ENCODE measurements around the gene CALD1.

CALD1 gene

GRCh38 chr7:134741907-134742635 lies 37.4 kb upstream of the CALD1 start:
- peak overlapping the region; percentile 84 for H3K27ac ChIP-seq (ENCODE audit: low read depth, low read length, severe bottlenecking)
- 15 to 56% methylated on average over 1 to 2 of the region's 3 CpGs for WGBS, 2 experiments (ENCODE audit: insufficient coverage in 2 of 2)
- H3K36me3 ChIP-seq (ENCODE audit: control insufficient read depth, insufficient read depth, low read length) = no peaks in the 10 kb centered on the region
- no peak overlapping the region for H3K4me3 ChIP-seq (ENCODE audit: extremely low read depth, insufficient read depth, low read length, poor library complexity, severe bottlenecking)
- peaks cover 37% of the 10 kb centered on the region for H3K4me1 ChIP-seq (ENCODE audit: control insufficient read depth, insufficient read depth, low read length, poor library complexity, severe bottlenecking)
- no peaks in the 10 kb centered on the region for H3K9me3 ChIP-seq (ENCODE audit: control insufficient read depth, low read length)

GRCh38 chr7:134742688-134743350 lies 36.6 kb upstream of the CALD1 start:
- Histone ChIP-seq H3K27ac (ENCODE audit: low read depth, low read length, severe bottlenecking) (peak overlapping the region; percentile 84), H3K36me3 (ENCODE audit: control insufficient read depth, insufficient read depth, low read length) (no peaks in the 10 kb centered on the region), H3K4me3 (ENCODE audit: extremely low read depth, insufficient read depth, low read length, poor library complexity, severe bottlenecking) (no peak overlapping the region), H3K9me3 (ENCODE audit: control insufficient read depth, low read length) (no peaks in the 10 kb centered on the region), H3K4me1 (ENCODE audit: control insufficient read depth, insufficient read depth, low read length, poor library complexity, severe bottlenecking) (peaks cover 33% of the 10 kb centered on the region)
- 57 to 58% methylated on average over 1 of the region's 2 CpGs for WGBS, 2 experiments (ENCODE audit: insufficient coverage in 2 of 2)

- no peaks in the 10 kb centered on the region for H3K36me3 ChIP-seq (ENCODE audit: control insufficient read depth, insufficient read depth, low read length)
- WGBS, 2 experiments (ENCODE audit: insufficient coverage in 2 of 2) = 43 to 50% methylated on average over 2 of the region's 3 CpGs
- no peak overlapping the region for H3K27ac ChIP-seq (ENCODE audit: low read depth, low read length, severe bottlenecking)
- H3K9me3 ChIP-seq (ENCODE audit: control insufficient read depth, low read length) = no peaks in the 10 kb centered on the region
- H3K4me3 ChIP-seq (ENCODE audit: extremely low read depth, insufficient read depth, low read length, poor library complexity, severe bottlenecking) = no peak overlapping the region
- peaks cover 25% of the 10 kb centered on the region for H3K4me1 ChIP-seq (ENCODE audit: control insufficient read depth, insufficient read depth, low read length, poor library complexity, severe bottlenecking)
These were observed 34.9 kb upstream of the CALD1 start for GRCh38 chr7:134744569-134744968.

- Histone ChIP-seq H3K4me1 (ENCODE audit: control insufficient read depth, insufficient read depth, low read length, poor library complexity, severe bottlenecking) (peaks cover 17% of the 10 kb centered on the region), H3K36me3 (ENCODE audit: control insufficient read depth, insufficient read depth, low read length) (no peaks in the 10 kb centered on the region), H3K27ac (ENCODE audit: low read depth, low read length, severe bottlenecking) (no peak overlapping the region), H3K9me3 (ENCODE audit: control insufficient read depth, low read length) (no peaks in the 10 kb centered on the region), H3K4me3 (ENCODE audit: extremely low read depth, insufficient read depth, low read length, poor library complexity, severe bottlenecking) (no peak overlapping the region)
- WGBS, 2 experiments (ENCODE audit: insufficient coverage in 2 of 2) = 93 to 96% methylated on average over 5 of the region's 5 CpGs
These were observed 32.1 kb upstream of the CALD1 start for GRCh38 chr7:134747326-134747725.

GRCh38 chr7:134750083-134751062 lies 29.1 kb upstream of the CALD1 start:
- 68 to 77% methylated on average over 5 to 6 of the region's 6 CpGs for WGBS, 2 experiments (ENCODE audit: insufficient coverage in 2 of 2)

GRCh38 chr7:134752006-134752760 lies 27.3 kb upstream of the CALD1 start:
- Histone ChIP-seq H3K27ac (ENCODE audit: low read depth, low read length, severe bottlenecking) (no peak overlapping the region), H3K4me3 (ENCODE audit: extremely low read depth, insufficient read depth, low read length, poor library complexity, severe bottlenecking) (no peak overlapping the region), H3K36me3 (ENCODE audit: control insufficient read depth, insufficient read depth, low read length) (no peaks in the 10 kb centered on the region), H3K9me3 (ENCODE audit: control insufficient read depth, low read length) (no peaks in the 10 kb centered on the region), H3K4me1 (ENCODE audit: control insufficient read depth, insufficient read depth, low read length, poor library complexity, severe bottlenecking) (no peaks in the 10 kb centered on the region)
- 84 to 97% methylated on average over 5 of the region's 6 CpGs for WGBS, 2 experiments (ENCODE audit: insufficient coverage in 2 of 2)

More at GRCh38 chr7:134750083-134751062, 29.1 kb upstream of the CALD1 start:
- Histone ChIP-seq H3K9me3 (ENCODE audit: control insufficient read depth, low read length) (no peaks in the 10 kb centered on the region), H3K4me1 (ENCODE audit: control insufficient read depth, insufficient read depth, low read length, poor library complexity, severe bottlenecking) (no peaks in the 10 kb centered on the region), H3K4me3 (ENCODE audit: extremely low read depth, insufficient read depth, low read length, poor library complexity, severe bottlenecking) (no peak overlapping the region), H3K36me3 (ENCODE audit: control insufficient read depth, insufficient read depth, low read length) (no peaks in the 10 kb centered on the region), H3K27ac (ENCODE audit: low read depth, low read length, severe bottlenecking) (no peak overlapping the region)

- no CpG with 5 or more reads among the region's 1 CpG for WGBS, 2 experiments (ENCODE audit: insufficient coverage in 2 of 2)
- peaks cover under 1% of the 10 kb centered on the region for H3K4me1 ChIP-seq (ENCODE audit: control insufficient read depth, insufficient read depth, low read length, poor library complexity, severe bottlenecking)
- H3K4me3 ChIP-seq (ENCODE audit: extremely low read depth, insufficient read depth, low read length, poor library complexity, severe bottlenecking) = no peak overlapping the region
- H3K9me3 ChIP-seq (ENCODE audit: control insufficient read depth, low read length) = no peaks in the 10 kb centered on the region
- H3K36me3 ChIP-seq (ENCODE audit: control insufficient read depth, insufficient read depth, low read length) = no peaks in the 10 kb centered on the region
- no peak overlapping the region for H3K27ac ChIP-seq (ENCODE audit: low read depth, low read length, severe bottlenecking)
These were observed 23.9 kb upstream of the CALD1 start for GRCh38 chr7:134755422-134756022.

GRCh38 chr7:134757938-134758337 lies 21.5 kb upstream of the CALD1 start:
- Histone ChIP-seq H3K4me3 (ENCODE audit: extremely low read depth, insufficient read depth, low read length, poor library complexity, severe bottlenecking) (no peak overlapping the region), H3K36me3 (ENCODE audit: control insufficient read depth, insufficient read depth, low read length) (no peaks in the 10 kb centered on the region), H3K27ac (ENCODE audit: low read depth, low read length, severe bottlenecking) (no peak overlapping the region), H3K9me3 (ENCODE audit: control insufficient read depth, low read length) (no peaks in the 10 kb centered on the region), H3K4me1 (ENCODE audit: control insufficient read depth, insufficient read depth, low read length, poor library complexity, severe bottlenecking) (peaks cover 11% of the 10 kb centered on the region)
- 87 to 94% methylated on average over 2 of the region's 3 CpGs for WGBS, 2 experiments (ENCODE audit: insufficient coverage in 2 of 2)

GRCh38 chr7:134758981-134759380 lies 20.5 kb upstream of the CALD1 start:
- Histone ChIP-seq H3K4me1 (ENCODE audit: control insufficient read depth, insufficient read depth, low read length, poor library complexity, severe bottlenecking) (peaks cover 11% of the 10 kb centered on the region), H3K9me3 (ENCODE audit: control insufficient read depth, low read length) (no peaks in the 10 kb centered on the region), H3K4me3 (ENCODE audit: extremely low read depth, insufficient read depth, low read length, poor library complexity, severe bottlenecking) (no peak overlapping the region), H3K27ac (ENCODE audit: low read depth, low read length, severe bottlenecking) (no peak overlapping the region), H3K36me3 (ENCODE audit: control insufficient read depth, insufficient read depth, low read length) (no peaks in the 10 kb centered on the region)
- WGBS, 2 experiments (ENCODE audit: insufficient coverage in 2 of 2) = 67% methylated on average over 1 of the region's 1 CpG; no CpG with 5 or more reads in 1 of the 2 experiments

- H3K9me3 ChIP-seq (ENCODE audit: control insufficient read depth, low read length) = no peaks in the 10 kb centered on the region
- peaks cover 11% of the 10 kb centered on the region for H3K4me1 ChIP-seq (ENCODE audit: control insufficient read depth, insufficient read depth, low read length, poor library complexity, severe bottlenecking)
- peak overlapping the region; percentile 32 for H3K27ac ChIP-seq (ENCODE audit: low read depth, low read length, severe bottlenecking)
- H3K4me3 ChIP-seq (ENCODE audit: extremely low read depth, insufficient read depth, low read length, poor library complexity, severe bottlenecking) = no peak overlapping the region
- WGBS, 2 experiments (ENCODE audit: insufficient coverage in 2 of 2) = 72 to 78% methylated on average over 3 of the region's 5 CpGs
- H3K36me3 ChIP-seq (ENCODE audit: control insufficient read depth, insufficient read depth, low read length) = no peaks in the 10 kb centered on the region
These were observed 18.2 kb upstream of the CALD1 start for GRCh38 chr7:134761266-134761665.

Measured in mesodermal cell (in vitro differentiated cells).